Measurements from ENCODE around the gene RAB1B.
"Not testable (repeated sequence)": the region's sequence is repeated elsewhere in the genome, so short reads cannot be mapped to it uniquely, and the experiment has no call there.

The RAB1B gene

GRCh38 chr11:66310803-66311440 is 42.5 kb downstream of the RAB1B start:
- not testable (repeated sequence) for DNase-seq

- DNase-seq = no peak
Measured at GRCh38 chr11:66311470-66311964, 43.1 kb downstream of the RAB1B start.

DNA sequence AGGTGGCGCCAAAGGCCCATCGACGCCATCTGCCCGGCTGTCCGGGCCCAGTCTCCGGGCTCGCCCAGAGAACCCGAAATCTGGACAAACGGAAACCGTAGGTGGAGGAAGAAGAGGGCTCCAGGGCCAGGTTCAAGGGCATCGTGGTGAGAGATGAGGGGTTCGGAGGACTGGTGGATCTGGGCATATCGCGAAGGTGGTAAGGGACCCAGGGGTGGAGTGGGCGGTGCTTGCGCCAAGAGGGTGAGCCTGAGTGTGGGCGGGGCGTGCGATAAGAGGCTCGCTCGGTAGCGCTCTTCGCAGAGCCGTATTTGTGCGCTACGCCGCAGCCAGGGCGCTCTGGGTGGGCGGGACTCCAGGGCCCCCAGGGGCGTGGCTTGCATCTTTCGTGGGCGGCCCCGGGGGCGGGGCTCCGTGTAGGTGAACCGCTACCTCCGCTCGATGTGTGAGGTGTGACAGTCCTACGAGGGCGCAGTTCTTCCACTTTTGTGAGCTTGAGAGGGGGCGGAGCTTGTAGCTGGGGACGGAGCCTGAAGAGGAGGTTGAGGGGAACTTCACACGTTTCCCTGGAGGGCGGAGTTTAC is 43.6 kb downstream of the RAB1B start:
- DNase-seq = peak; percentile 99

- DNase-seq = peak; percentile 97
Measured at GRCh38 chr11:66312549-66313320, 44.3 kb downstream of the RAB1B start.

GRCh38 chr11:66313321-66314185 is 45.1 kb downstream of the RAB1B start:
- no peak for DNase-seq

DNA sequence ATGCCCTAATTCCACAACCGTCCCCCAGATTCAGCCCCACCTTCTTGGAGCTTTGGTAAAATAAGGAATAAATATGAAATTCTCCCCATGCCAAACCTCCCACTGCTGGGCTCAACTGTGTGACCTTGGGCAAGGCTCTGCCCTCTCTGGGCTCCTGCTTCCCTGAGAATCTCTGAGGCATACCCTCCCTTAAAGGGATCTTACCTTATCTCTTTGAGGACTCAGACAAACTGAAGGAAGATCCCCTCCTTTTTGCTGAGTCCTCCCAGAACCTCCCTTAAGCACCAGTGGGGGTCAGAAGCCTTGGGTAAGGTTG is 45.7 kb downstream of the RAB1B start:
- no peak for DNase-seq

GRCh38 chr11:66314561-66315497 is 46.4 kb downstream of the RAB1B start:
- no peak for DNase-seq

GRCh38 chr11:66315498-66315885 is 47.1 kb downstream of the RAB1B start:
- DNase-seq = no peak

- DNase-seq = no peak
Measured at GRCh38 chr11:66315921-66316811, 47.7 kb downstream of the RAB1B start.

DNA sequence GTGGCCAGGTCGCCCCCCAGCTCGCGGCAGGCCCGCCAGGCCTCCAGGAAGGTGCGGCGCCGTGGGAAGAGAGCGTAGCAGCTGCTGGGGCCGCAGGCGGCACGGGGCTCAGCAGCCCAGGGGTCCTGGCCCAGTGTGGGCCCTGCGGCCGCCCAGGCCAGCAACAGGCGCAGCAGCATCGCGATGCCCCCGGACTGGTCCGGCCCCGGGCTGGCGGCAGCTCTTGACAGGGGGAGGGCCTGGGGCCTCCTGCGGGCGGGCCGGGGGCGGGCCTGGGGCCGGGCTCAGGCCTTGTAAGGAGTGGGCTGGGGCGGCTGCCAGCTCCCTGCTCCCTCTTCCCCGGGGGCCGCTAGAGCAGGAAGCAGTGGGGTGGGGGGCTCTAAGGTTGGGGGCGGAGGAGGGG is 48.4 kb downstream of the RAB1B start, which contains the start of gene CD248:
Gene CD248 (minus strand): TSS at position 196 of the 403 bp plus-strand sequence. CDS start 17 bp downstream, at position 179.
- no peak for DNase-seq

- no peak for DNase-seq
Measured at GRCh38 chr11:66317322-66317722, 48.9 kb downstream of the RAB1B start.

GRCh38 chr11:66317723-66318599 is 49.5 kb downstream of the RAB1B start:
- no peak for DNase-seq

GRCh38 chr11:66318600-66318970 is 50.1 kb downstream of the RAB1B start:
- DNase-seq = no peak

GRCh38 chr11:66320289-66320688 is 51.9 kb downstream of the RAB1B start:
- DNase-seq = not testable (repeated sequence)

DNA sequence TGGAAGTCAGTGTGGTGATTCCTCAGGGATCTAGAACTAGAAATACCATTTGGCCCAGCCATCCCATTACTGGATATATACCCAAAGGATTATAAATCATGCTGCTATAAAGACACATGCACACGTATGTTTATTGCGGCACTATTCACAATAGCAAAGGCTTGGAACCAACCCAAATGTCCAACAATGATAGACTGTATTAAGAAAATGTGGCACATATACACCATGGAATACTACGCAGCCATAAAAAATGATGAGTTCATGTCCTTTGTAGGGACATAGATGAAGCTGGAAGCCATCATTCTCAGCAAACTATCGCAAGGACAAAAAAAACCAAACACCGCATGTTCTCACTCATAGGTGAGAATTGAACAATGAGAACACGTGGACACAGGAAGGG is 52.3 kb downstream of the RAB1B start:
- not testable (repeated sequence) for DNase-seq

DNA sequence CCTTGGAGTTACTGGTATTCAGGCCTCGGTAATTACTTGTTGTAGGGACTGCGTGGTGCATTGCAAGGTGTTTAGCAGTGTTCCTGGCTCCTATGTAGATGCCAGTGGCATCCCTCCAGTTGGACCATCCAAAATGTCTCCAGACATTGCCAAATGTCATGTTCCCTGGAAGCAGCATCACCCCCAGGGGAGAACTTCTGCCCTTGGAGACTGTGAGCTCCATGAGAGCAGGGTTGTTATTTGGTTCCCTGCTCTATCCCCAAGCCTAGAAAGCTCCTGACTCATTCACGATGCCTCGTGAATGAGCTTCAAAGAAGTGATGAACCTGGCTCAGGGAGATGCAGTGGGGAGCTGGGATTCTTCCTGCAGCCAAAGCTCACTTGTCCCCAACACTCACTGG is 53.2 kb downstream of the RAB1B start:
- no peak for DNase-seq

- no peak for DNase-seq
Measured at GRCh38 chr11:66322732-66323427, 54.4 kb downstream of the RAB1B start.

DNA sequence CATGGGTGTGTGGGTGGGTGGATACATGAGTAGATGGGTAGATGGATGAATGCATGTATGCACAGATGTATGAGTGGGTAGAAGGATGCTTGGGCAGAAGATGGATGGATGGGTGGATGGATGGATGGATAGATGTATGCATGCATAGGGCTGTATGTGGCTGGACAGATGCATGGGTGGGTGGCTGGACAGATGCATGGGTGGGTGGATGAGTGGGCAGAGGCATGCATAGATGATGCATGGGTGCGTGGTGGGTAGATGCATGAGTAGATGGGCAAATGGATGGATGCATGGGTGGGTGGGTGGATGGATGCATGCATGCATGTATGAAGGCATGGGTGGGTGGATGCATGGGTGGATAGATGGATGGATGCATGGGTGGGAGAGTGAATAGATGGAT is 55.2 kb downstream of the RAB1B start:
- DNase-seq = no peak

DNA sequence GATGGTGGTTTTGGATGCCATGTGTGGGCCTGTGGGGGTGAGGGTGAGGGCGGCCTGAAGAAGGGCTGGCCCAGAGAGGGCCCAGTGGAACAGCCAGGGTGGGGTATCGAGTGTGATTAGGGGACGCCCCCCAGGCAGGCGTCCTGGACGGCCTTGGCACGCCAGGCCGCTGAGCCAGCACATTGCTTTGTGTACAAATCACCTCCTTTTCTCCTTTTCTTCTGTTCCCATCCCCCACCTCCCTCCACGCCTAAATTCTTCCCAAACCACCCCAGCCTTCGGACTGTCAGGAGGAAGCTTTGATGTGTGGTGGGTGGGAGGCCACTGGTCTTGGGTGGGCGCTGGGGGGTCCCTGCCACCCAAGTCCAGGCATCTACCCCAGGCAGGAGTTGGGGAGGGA is 56.2 kb downstream of the RAB1B start:
- DNase-seq = no peak
